AG08396 (cell line): ENCODE measurements around the gene PRAME.
"Not testable (repeated sequence)": the region's sequence is repeated elsewhere in the genome, so short reads cannot be mapped to it uniquely, and the experiment has no call there.

ENCODE experiments used
- DNase-seq: peaks from one replicate; pipeline ENCODE4 v3.0.0; 2012; ENCODE audit warnings: low spot score, mixed read lengths

Gene PRAME

DNA sequence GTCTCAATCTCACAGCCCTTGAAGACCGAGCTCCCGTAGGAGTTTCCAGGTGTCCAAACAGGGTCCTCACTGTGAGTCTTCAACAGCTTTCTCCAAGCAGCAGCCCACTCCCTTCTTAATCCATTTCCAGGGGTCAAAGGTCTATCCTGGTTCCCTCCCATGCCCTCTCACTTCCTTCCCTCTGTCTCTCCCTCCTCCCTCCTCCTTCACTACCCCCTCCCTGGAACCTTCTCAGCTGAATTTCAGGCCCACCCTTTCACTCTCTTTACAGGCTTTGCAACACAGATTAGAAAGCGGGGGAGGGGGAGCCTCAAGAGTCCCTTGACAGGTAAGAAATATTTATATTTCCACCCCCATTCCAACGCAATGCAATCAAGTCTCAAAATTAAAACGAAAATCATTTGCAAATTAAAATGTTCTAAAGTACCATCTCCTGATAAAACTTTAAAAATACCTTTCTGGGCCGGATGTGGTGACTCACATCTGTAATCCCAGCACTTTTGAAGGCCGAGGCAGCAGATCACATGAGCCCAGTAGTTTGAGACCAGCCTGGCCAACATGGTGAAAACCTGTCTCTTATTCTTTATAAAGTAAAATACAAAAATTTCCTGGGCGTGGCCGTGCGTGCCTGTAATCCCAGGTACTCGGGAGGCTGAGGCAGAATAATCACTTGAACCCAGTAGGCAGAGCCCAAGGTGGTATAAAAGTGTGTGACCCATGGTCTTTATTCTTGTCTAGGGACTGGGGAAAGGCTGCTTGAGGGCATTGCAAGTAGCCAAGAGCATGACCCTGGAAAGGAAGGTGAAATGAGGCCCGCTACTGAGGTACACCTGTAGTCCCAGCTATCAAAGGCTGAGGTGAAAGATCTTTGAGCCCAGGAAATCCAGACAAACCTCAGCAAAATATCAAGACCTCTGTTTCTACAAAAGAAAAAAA lies 38.1 kb downstream of the PRAME start:
- no peak for DNase-seq

GRCh38 chr22:22520020-22520656 lies 38.9 kb downstream of the PRAME start, which contains the start of gene ZNF280A:
TSS of gene ZNF280A (minus strand) at chr22:22520270. CDS start at chr22:22515630, 4,640 bp downstream.
- no peak for DNase-seq

DNA sequence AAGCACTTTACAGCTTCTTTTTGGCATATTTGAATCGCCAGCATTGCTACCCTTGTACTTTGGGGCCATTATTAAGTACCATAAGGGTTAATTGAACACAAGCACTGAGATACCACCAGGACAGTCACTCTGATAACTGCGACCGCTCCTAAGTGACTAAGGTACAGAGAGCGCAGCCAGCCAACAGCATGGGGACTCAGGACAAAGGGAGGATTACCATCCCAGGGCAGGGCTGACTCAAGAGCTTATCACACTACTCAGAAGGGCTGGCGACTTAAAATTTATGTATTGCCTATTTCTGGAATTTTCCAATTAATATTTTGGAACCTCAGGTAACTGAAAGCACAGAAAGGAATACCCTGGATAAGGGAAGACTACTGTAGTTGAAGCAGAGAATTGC lies 39.5 kb downstream of the PRAME start:
- no peak for DNase-seq

- no peak for DNase-seq
Observed at GRCh38 chr22:22516992-22517391, 42.1 kb downstream of the PRAME start.

- no peak for DNase-seq
Observed at GRCh38 chr22:22515890-22516289, 43.2 kb downstream of the PRAME start.

- not testable (repeated sequence) for DNase-seq
Observed at GRCh38 chr22:22514431-22514830, 44.6 kb downstream of the PRAME start.

GRCh38 chr22:22513619-22514018 lies 45.4 kb downstream of the PRAME start:
- no peak for DNase-seq

DNA sequence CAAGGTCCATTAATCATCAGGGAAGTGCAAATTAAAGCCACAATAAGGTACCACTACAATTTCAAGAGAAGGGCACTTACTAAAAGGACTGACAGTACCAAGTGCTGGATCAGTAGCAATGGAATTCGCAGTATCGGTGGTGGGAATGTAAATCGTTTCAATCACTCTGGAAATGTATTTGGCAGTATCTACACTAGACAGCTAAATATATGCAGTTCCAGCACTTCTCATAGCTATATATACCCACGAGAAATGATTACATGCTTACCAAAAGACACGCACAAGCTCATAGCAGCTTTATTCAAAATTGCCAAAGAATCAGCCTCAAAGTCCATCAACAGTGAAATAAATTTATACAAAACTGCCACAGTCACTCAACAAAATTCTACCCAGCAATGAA lies 46.1 kb downstream of the PRAME start:
- no peak for DNase-seq

DNA sequence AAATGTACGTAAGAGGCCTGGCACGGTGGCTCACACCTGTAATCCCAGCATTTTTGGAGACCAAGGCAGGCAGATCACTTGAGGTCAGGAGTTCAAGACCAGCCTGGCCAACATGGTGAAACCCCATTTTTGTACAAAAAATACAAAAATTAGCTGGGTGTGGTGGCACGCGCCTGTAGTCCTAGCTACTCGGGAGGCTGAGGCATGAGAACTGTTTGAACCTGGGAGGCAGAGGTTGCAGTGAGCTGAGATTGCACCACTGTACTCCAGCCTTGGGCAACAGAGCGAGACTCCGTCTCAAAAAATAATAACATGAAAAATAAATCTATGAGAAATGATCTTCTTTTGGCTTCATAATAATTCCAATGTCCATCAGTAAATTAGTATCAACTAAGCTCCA lies 48.2 kb downstream of the PRAME start:
- DNase-seq, result not testable (repeated sequence)

DNA sequence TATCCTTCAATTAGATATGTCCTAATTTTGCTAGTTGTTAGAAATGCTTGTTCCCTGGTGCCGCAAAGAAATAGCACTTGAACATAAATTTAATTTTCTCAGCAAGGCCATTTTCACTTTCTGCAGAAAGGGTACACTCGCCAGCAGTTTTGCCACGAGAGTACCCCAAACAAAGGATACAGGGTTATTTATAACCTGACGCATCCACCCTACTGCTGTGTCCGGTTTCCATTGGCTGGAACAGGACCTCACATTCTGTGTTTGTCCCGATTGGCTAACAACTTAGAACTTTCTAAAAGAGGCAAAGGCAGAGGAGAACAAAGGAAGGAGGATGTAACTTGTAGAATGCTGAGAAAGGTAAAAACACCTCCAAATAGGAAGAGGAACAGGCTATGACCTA lies 49.2 kb downstream of the PRAME start:
- not testable (repeated sequence) for DNase-seq

GRCh38 chr22:22508274-22509176 lies 50.5 kb downstream of the PRAME start, which contains the start of gene ZNF280B:
TSS of gene ZNF280B (minus strand) at chr22:22508742. CDS start at chr22:22489398, 19,344 bp downstream.
- DNase-seq, result peak; percentile 86

GRCh38 chr22:22507743-22508273 lies 51.3 kb downstream of the PRAME start:
- no peak for DNase-seq

DNA sequence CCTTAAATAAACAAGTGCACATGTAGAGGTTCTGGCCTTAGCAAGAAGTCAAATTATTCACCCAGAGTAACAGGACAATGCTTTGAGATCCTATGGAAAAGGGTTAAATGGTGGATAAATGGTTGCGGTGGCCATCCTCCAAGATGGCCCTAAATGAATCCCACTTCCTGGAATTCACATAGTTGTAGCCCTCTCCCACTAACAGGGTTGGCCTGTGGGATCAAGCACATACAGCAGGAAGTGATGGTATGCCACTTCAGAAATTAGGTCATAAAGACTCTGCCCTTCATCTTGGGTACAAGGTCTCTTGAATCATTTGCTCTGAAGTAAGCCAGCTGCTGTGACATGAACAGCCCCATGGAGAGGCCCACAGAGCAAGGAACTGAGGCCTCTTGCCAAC lies 52.3 kb downstream of the PRAME start:
- DNase-seq, result no peak

DNA sequence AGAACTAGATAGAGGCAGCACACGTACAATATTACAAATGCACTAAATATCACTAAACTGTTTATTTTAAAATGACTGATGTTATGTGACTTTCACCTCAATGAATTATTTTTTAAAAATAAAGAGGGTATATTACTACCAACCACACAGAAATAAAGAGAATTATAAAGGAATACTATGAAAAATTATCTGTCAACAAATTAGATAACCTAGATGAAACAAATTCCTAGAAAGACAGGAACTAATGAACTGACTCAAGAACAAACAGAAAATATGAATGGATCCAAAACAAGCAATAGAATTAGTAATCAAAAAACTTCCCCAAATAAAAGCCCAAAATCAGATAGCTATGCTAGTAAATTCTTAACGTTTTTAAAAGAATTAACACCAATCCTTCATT lies 60.8 kb downstream of the PRAME start:
- DNase-seq, result no peak
